K562 treated with DMSO at 1 percent for 24 hours (cell line): ENCODE measurements around the gene CXCL10. TPM values are rescaled to one million over a fixed set of nuclear protein-coding genes. Genes with fewer than 3 reads are reported as not detected.

Experiments
- total RNA-seq: library from RNA; unstranded; fragments of 300-600 nt; gene quantifications from 2 replicates; pipeline ENCODE4 v1.2.3, GENCODE V29; 2022; ENCODE audit warnings: low read depth; ENCODE audit not compliant: insufficient read depth

Gene CXCL10
- total RNA-seq, result 23.1 and 26.3 TPM in 2 replicates

GRCh38 chr4:76023389-76023788 is at the start of gene CXCL10:
TSS of gene CXCL10 (minus strand) at chr4:76023497. CDS start at chr4:76023431, 66 bp downstream.

GRCh38 chr4:76035799-76036380 is 12.6 kb upstream of the CXCL10 start, which contains the start of gene CXCL11:
TSS of gene CXCL11 (minus strand) at chr4:76036070. CDS start at chr4:76035987, 83 bp downstream.

GRCh38 chr4:76007089-76007862 is 16.0 kb downstream of the CXCL10 start, which contains the start of gene CXCL9:
TSS of gene CXCL9 (minus strand) at chr4:76007509. CDS start at chr4:76007449, 60 bp downstream.

Other genes starting within 250 kb of the CXCL10 start
- not detected in 2 replicates for gene PPEF2, start 121.0 kb downstream of the CXCL10 start, total RNA-seq
- 26.9 and 31.1 TPM in 2 replicates for gene NAAA, start 82.5 kb downstream of the CXCL10 start, total RNA-seq
- gene SDAD1, start 32.6 kb downstream of the CXCL10 start, total RNA-seq, result 13.8 and 18.0 TPM in 2 replicates
- not detected in 2 replicates for gene CXCL9, start 16.0 kb downstream of the CXCL10 start, total RNA-seq
- 14.6 and 15.8 TPM in 2 replicates for gene CXCL11, start 12.6 kb upstream of the CXCL10 start, total RNA-seq
- gene ART3, start 51.2 kb upstream of the CXCL10 start, total RNA-seq, result 0.45 and 1.3 TPM in 2 replicates
- 23.9 and 27.0 TPM in 2 replicates for gene NUP54, start 124.9 kb upstream of the CXCL10 start, total RNA-seq
- gene SCARB2, start 190.3 kb upstream of the CXCL10 start, total RNA-seq, result 28.4 and 32.9 TPM in 2 replicates
- 9.9 and 11.5 TPM in 2 replicates for gene FAM47E, start 228.2 kb upstream of the CXCL10 start, total RNA-seq